Dedifferentiated amniotic fluid mesenchymal stem cell (primary cell): ENCODE results near the gene BLID.

Source experiments
- DNase-seq: peaks from one replicate; pipeline ENCODE4 v3.0.0-alpha.2; 2016; ENCODE audit errors: extremely low spot score

BLID gene

DNA sequence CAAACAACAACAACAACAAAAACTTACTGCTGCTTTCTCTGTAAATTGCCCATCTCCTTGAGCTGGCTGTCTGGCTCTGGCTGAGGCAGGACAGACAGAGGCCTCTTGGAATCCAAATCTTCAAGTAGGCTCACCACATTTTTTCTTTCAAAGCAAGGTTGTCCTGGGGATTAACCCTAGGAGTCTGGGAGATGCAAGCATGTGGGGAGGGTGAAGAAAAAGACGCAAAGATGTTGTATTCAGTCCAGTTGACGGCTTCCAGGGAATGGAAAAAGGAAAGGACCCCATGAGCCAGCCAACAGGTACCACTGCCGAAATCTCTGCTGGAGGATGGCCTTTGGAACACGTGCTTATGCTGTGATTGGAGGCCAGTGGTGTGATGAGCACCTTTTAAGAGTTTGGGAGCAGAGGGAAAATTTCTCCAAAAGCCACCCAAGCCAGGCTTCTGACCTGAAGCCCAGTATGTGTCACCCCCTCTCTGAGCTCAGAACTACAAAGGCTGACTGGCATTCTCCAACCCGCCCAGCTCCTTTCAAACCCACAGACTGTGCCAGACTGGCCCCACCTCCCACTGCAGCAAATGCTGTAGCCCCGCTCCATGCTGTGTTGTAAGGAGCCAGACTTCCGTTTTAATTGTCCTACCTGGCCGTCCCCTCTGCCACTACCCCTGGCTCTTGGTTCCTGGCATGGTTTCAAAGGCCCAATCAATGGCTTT is 10.8 kb downstream of the BLID start:
- DNase-seq, result no peak

- no peak for DNase-seq
Observed at GRCh38 chr11:122104341-122104740, 11.7 kb downstream of the BLID start.

DNA sequence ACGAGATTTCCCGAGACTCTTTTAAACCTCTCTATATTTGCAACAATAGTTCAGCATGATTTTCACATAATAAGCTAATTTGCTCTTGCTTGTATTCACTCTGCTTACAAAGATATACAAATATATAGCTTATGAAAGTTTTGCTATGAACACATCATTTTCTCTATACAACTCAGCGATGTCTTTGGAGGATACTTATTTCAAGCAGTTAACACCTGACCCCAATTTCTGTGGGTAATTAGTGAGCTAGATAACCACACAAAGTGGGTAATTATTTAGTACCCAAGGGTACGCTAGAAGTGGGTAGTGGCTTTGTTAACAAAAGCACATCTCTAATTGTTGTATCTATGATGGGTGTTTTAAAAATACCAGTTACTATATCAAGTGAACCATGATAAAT is 12.3 kb downstream of the BLID start:
- no peak for DNase-seq

- DNase-seq, result no peak
Observed at GRCh38 chr11:122103321-122103720, 12.7 kb downstream of the BLID start.

DNA sequence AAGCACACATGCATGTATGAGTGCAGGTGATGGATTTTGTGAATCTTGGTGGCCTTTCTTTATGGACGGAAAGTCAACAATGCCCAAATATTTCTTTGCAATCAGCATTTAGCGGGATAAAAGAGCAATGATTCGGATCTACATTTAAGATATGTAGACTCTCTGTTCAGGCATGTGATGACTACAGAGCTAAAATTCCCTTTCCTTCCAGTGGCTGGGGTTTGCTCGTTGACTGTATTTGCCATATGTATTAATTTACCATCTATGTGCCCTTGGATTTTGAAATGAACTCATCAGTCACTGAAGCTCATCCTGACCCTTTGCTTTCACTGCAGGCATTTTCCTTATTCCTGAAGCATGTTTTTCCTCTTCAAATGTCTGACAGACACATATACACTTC is 13.6 kb downstream of the BLID start:
- DNase-seq, result no peak

DNA sequence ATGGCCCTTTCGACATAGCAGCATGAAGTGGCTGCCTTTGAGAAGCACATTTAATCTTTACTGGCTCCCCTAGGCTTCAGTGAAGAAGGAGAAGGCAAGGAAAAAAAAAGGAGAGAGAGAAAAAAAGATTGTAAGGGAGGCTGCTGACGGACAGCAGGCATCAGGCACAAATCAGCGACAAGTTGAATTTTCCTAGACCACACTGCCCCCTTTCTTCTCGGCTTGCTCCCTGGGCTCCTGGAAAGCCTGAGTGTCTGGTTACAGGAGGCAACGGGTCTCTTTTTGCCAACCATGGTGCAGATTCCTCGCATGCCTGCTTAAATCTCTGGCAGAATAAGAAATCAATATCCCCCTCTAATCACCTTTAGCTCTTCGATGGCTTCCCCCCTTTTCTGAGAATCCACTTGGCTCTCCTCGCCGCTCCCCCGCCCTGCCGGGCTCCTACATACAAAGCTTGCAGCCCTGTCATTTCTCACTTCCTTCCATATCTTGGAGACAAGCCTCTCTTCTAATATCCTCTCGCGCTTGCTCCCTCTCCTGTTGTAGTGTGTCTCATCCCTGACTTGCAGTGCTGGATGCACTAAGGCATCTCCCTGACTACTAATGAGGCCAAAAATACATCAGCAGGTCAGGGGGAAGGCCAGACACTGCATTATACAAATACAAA is 14.3 kb downstream of the BLID start:
- DNase-seq, result peak; percentile 88

DNA sequence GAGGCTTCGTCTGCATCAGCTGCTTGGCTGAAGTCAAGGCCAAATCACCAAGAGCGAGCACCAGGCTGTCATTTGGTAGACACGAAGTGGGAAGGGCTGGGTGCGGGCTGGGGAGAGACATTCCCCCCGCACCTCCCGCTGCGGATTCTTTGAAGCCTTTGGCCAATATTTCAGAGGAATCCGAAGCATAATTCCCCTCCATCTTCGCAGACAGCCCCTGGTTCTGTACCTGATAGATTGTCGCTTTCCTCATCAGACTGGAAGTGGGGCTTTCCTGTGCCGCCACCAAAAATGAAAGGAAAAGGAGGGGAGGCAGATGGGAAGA is 15.3 kb downstream of the BLID start:
- DNase-seq, result no peak

DNA sequence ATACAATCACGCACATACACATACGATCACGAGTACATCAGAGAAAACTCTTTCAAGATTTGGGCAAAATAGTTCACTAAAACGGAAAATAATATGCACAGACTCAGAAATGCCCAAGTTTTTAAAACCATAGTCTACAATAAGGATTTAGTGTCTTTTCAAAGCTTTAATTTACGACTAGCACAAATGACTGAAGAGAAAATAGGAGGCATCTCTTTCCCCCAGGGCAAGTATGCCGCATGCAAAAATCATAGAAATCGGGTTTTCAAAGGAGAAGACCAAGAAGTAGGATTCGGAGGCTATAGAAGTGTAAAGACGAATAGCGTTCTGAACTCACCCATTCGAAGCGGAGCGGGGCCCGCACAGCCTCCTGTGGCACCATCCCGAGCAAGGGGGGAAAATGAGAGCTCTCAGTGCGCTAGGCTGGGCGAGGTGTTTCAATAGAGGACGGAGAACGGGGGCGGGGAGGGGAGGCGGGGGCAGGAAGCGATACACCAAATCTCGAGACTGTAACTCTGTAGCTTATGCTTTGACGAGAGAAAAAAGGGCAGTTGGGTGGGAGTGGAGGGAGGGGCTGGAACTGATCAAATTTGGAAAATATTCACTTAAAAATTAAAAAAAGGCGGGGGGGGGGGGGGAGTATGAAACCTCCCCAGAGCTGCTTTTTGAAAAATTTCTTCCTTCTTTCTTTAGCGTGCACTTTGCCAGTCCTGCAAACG is 15.8 kb downstream of the BLID start:
- peak; percentile 77 for DNase-seq

DNA sequence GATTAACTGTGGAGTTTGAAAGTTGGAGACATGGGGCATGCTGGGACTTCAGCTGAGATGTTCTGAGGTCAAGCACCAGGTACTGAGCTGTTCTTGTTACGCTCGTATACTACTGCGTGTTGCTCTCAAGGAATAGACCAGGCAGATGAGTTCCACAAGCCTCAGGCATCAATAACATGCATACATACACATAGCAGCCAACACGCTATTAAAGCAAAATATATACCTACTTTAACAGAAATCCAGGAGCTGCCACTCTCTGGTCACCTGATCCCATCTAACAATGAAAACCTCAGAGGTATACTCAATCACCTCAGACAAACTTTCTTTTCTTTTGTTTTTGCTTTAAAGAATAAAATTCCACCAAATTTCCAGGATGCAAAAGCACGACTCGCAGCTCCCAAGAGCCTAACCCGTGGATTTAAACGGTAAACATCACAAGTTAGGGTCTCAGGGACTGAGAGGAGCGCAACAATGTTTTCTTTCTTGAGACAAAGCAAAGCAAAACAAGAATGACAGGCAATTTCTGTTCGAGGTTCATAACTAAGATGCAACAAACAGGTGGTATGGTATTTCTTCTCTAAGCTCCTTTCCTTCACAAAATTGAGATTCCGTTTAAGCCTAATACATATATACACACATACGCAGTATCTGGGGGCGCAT is 16.5 kb downstream of the BLID start:
- DNase-seq, result no peak

DNA sequence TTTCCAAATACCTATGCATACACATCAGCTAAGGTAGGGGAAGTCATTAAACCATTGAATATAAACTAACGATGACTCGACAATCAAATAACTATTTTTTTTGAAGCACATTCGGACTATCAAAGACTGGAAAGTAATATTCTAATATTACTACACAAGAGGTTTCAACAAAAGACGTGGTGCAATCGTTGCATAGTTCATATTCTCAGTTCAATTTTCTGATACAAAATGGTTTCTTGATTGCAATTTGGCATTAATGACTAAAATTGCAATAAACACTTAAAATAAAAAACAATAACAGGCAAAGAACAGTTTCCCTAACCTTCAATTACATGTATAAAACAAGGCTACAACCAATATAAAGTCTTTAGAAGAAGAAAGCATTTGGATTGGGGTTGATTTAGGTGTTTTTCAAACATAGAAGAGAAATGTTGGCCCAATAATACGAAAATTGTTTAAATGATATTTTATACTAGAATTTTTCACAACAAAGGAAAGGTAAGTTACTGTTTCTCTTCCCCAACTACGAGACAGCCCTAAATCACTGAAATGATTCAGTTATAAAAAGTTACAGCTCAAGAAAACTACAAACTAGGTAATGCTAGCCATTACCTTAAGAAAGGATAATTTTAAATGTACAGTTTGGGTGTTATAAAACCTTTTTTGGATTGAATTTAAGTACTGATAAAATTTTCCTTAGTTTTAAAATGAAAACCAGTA is 17.6 kb downstream of the BLID start:
- no peak for DNase-seq

- DNase-seq, result no peak
Observed at GRCh38 chr11:122097419-122098001, 18.5 kb downstream of the BLID start.

- no peak for DNase-seq
Observed at GRCh38 chr11:122096272-122097112, 19.5 kb downstream of the BLID start.

DNA sequence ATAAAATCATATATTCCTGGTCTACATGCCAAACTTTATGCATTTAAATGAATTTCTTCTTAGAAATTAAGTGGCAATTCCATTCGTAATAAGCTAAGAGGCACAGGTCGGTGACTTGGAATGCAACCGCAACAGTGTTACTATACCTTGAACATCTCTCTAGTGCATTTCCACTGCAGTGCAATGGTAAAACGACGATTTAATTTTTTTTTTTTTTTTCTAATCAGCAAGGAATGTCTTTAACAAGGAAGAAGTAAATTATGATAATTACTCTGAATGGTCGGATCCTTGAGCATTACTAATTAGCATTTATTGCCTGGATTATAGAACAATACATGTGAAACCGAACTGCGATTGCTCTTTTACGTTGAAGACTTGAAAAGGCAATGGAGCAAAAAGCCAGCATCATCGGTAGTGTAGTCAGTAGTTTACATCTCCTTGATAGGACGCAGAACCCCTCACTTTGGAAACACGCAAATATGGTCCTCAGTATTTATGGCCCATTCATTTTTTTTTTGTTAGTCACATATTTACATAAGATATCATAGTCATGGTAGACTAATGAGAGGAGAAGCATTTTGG is 20.2 kb downstream of the BLID start:
- DNase-seq, result peak; percentile 61

DNA sequence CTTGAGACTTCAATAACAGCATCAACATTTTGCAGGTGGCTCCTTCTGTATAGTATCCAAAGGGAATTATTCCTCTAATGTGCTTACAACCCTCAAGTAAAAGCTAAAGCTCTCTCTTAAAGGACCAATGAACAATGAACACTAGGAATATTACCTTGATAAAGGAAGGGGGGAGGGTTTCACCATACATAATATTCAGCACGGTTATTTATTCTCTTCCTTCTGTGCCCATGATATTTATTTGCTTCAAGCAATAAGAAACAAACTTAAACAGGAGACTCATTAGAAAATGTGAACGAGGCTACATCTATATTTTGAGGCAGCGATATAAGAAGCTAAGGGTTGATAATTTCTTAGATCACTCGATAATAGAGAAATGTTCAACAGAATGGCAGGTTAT is 21.2 kb downstream of the BLID start:
- no peak for DNase-seq

DNA sequence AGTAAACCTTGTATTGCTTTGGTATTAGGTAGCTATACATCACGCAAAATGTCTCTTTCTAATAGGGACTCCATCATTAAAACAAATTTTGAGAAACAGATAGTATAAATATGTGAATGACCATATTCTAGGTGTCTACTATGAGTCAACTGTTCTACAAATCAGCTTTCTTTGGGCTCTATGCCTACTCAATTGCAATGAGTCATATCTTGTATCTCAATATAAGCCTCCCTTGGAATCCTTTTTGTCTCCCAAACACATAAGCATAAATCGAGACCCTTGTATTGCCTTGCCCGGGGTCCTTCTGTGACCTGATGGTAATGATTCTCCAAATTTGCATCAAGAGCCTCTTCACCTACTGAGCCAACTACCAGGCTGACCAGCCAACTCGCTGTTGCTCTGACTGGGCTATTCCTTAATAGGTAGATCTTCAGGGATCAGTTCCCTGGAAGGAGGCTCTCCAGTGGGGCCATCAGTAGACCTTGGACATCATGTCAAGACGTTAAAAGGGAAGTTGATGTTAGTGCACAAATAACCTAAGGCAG is 22.2 kb downstream of the BLID start:
- DNase-seq, result no peak

- DNase-seq, result no peak
Observed at GRCh38 chr11:122091835-122092234, 24.2 kb downstream of the BLID start.

DNA sequence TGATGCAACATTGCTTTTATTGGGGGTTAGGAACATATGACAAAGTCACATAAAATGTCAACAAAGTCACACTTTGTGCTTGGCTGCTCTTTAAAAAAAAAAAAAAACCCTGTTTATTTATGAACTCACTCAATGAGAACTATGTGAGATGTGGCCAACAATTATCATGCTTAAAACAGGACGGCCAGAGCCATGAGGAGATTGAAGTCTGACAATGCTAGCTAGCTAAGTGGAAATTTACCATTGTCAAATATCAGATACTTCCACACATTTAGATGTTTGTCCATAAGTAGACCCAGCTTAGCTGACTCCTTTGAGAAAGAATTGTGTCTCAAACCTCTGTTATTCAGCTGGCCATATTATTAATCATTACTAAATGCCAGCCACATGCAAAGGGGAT is 26.9 kb downstream of the BLID start:
- DNase-seq, result no peak

DNA sequence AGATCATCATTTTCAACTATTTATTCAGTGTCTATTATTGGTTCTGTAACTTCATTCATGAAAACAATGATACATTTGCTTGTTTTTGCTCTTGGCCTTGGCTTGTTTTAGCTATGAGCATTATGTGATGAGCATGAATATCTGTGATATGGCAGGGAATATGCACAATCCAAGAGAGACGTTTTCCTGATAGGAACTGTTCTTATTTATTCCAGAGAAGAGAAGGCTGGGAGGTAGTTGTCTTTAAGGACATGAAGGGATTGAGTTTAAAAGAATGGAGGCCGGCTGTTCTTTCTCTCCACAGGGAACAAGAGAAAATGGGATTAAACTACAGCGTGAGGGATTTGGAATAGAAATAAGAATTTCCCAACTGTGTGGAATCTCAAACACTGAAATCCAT is 30.3 kb downstream of the BLID start:
- DNase-seq, result no peak

- DNase-seq, result peak; percentile 91
Observed at GRCh38 chr11:122085264-122085663, 30.8 kb downstream of the BLID start.

- DNase-seq, result peak; percentile 63
Observed at GRCh38 chr11:122082205-122082604, 33.8 kb downstream of the BLID start.
